H1 (cell line): ENCODE data around the gene PRSS48. TPM values are rescaled to one million over a fixed set of nuclear protein-coding genes. Genes with fewer than 3 reads are reported as not detected.

Experiments
- BCL11A ChIP-seq, 2 experiments: IDR thresholded peaks; one replicate each; pipeline ENCODE4 v1.6.1; 2011; ENCODE audit warnings: low read depth in 2 of 2, low read length in 2 of 2, mild to moderate bottlenecking in 2 of 2
- BRCA1 ChIP-seq: IDR thresholded peaks from 2 replicates; pipeline ENCODE4 v1.6.1; 2012; ENCODE audit warnings: low read depth, low read length, improper control_type of control experiment
- CTCF ChIP-seq, 3 experiments: IDR thresholded peaks; 1 replicate in 2 of 3; 2 replicates in 1 of 3; pipeline versions ENCODE4 v1.5.1 to v1.6.1; 2011; ENCODE audit warnings: low read length in 3 of 3, mild to moderate bottlenecking in 3 of 3, inconsistent platforms in 2 of 3, low read depth in 1 of 3, moderate library complexity in 1 of 3; ENCODE audit not compliant: insufficient read depth in 1 of 3; ENCODE audit errors: control extremely low read depth in 1 of 3
- KDM1A ChIP-seq: fragments of 200-600, 300-600 bp; sonication (generic); IDR thresholded peaks from 2 replicates; pipeline ENCODE4 v1.7.1; 2016; ENCODE audit warnings: mild to moderate bottlenecking, low read length, borderline replicate concordance
- POLR2A ChIP-seq, 2 experiments: IDR thresholded peaks; 1 replicate in 1 of 2; 2 replicates in 1 of 2; pipeline ENCODE4 v1.6.1; 2011; ENCODE audit warnings: low read depth in 2 of 2, low read length in 2 of 2, mild to moderate bottlenecking in 2 of 2; ENCODE audit errors: control extremely low read depth in 1 of 2
- RBBP5 ChIP-seq: IDR thresholded peaks from 2 replicates; pipeline ENCODE4 v1.7.1; 2012; ENCODE audit warnings: low read depth, mild to moderate bottlenecking, inconsistent platforms, low read length, moderate library complexity, borderline replicate concordance
- SIRT6 ChIP-seq: IDR thresholded peaks from one replicate; pipeline ENCODE4 v1.7.1; 2012; ENCODE audit warnings: low read length, inconsistent platforms
- polyA plus RNA-seq, 7 experiments: library from polyadenylated mRNA; depleted of rRNA in 3 of 7; stranded (reverse) in 5 of 7; unstranded in 2 of 7; fragments of >200 nt in 5 of 7; fragments of 200-250 nt in 2 of 7; gene quantifications; 1 replicate in 5 of 7; 2 replicates in 1 of 7; 4 replicates in 1 of 7; pipeline versions ENCODE4 v1.2.1 to v1.2.3, GENCODE V29; 2011 to 2013; ENCODE audit warnings: missing spikeins in 2 of 7, mixed read lengths in 2 of 7
- total RNA-seq: library from RNA; stranded (reverse); fragmentation: NEBNext Ultra II Directional; extraction: Animal tissue kit (Norgen Biotek cat#: 25700); gene quantifications from 2 replicates; pipeline ENCODE4 v1.2.1, GENCODE V29; 2021
- TF ChIP-seq, protein P1 (sequence below): fragments of 300-600 bp; sonication (generic); IDR thresholded peaks from 2 replicates; pipeline ENCODE4 v1.7.1; 2012; ENCODE audit warnings: low read length, moderate library complexity, mild to moderate bottlenecking, inconsistent platforms; ENCODE audit not compliant: insufficient replicate concordance
- TF ChIP-seq, protein P2 (sequence below): IDR thresholded peaks from 2 replicates; pipeline ENCODE4 v1.6.1; 2012; ENCODE audit warnings: inconsistent platforms

Gene PRSS48
- total and polyA plus RNA-seq, 2 of the 8 experiments (the other 6 are each of a cell fraction or from before 2014, with no cell fraction given): not detected

DNA sequence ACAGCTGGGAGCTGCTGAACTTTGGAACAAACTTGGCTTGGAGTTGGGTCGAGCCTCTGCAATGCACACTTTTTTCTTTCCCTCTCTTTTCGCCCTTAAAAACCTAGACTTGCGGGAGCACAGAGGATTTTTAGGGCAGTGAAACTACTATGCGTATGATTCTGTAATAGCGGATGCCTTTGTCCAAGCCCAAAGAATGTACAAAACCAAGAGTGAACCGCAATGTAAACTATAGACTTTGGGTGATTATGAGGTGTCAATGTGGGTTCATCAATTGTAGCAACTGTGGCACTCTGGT lies 48.9 kb downstream of the PRSS48 start (continued):
- TF ChIP-seq, protein P1, sequence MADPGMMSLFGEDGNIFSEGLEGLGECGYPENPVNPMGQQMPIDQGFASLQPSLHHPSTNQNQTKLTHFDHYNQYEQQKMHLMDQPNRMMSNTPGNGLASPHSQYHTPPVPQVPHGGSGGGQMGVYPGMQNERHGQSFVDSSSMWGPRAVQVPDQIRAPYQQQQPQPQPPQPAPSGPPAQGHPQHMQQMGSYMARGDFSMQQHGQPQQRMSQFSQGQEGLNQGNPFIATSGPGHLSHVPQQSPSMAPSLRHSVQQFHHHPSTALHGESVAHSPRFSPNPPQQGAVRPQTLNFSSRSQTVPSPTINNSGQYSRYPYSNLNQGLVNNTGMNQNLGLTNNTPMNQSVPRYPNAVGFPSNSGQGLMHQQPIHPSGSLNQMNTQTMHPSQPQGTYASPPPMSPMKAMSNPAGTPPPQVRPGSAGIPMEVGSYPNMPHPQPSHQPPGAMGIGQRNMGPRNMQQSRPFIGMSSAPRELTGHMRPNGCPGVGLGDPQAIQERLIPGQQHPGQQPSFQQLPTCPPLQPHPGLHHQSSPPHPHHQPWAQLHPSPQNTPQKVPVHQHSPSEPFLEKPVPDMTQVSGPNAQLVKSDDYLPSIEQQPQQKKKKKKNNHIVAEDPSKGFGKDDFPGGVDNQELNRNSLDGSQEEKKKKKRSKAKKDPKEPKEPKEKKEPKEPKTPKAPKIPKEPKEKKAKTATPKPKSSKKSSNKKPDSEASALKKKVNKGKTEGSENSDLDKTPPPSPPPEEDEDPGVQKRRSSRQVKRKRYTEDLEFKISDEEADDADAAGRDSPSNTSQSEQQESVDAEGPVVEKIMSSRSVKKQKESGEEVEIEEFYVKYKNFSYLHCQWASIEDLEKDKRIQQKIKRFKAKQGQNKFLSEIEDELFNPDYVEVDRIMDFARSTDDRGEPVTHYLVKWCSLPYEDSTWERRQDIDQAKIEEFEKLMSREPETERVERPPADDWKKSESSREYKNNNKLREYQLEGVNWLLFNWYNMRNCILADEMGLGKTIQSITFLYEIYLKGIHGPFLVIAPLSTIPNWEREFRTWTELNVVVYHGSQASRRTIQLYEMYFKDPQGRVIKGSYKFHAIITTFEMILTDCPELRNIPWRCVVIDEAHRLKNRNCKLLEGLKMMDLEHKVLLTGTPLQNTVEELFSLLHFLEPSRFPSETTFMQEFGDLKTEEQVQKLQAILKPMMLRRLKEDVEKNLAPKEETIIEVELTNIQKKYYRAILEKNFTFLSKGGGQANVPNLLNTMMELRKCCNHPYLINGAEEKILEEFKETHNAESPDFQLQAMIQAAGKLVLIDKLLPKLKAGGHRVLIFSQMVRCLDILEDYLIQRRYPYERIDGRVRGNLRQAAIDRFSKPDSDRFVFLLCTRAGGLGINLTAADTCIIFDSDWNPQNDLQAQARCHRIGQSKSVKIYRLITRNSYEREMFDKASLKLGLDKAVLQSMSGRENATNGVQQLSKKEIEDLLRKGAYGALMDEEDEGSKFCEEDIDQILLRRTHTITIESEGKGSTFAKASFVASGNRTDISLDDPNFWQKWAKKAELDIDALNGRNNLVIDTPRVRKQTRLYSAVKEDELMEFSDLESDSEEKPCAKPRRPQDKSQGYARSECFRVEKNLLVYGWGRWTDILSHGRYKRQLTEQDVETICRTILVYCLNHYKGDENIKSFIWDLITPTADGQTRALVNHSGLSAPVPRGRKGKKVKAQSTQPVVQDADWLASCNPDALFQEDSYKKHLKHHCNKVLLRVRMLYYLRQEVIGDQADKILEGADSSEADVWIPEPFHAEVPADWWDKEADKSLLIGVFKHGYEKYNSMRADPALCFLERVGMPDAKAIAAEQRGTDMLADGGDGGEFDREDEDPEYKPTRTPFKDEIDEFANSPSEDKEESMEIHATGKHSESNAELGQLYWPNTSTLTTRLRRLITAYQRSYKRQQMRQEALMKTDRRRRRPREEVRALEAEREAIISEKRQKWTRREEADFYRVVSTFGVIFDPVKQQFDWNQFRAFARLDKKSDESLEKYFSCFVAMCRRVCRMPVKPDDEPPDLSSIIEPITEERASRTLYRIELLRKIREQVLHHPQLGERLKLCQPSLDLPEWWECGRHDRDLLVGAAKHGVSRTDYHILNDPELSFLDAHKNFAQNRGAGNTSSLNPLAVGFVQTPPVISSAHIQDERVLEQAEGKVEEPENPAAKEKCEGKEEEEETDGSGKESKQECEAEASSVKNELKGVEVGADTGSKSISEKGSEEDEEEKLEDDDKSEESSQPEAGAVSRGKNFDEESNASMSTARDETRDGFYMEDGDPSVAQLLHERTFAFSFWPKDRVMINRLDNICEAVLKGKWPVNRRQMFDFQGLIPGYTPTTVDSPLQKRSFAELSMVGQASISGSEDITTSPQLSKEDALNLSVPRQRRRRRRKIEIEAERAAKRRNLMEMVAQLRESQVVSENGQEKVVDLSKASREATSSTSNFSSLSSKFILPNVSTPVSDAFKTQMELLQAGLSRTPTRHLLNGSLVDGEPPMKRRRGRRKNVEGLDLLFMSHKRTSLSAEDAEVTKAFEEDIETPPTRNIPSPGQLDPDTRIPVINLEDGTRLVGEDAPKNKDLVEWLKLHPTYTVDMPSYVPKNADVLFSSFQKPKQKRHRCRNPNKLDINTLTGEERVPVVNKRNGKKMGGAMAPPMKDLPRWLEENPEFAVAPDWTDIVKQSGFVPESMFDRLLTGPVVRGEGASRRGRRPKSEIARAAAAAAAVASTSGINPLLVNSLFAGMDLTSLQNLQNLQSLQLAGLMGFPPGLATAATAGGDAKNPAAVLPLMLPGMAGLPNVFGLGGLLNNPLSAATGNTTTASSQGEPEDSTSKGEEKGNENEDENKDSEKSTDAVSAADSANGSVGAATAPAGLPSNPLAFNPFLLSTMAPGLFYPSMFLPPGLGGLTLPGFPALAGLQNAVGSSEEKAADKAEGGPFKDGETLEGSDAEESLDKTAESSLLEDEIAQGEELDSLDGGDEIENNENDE: no peak
- TF ChIP-seq POLR2A (IDR thresholded peaks at IDR 0.05; ENCODE audit: control extremely low read depth in 1 of 2, low read depth in 2 of 2, low read length in 2 of 2) (no peak), RBBP5 (no peak), CTCF (IDR thresholded peaks at IDR 0.05; ENCODE audit: control extremely low read depth in 1 of 3, insufficient read depth in 1 of 3, low read depth in 1 of 3, low read length in 3 of 3) (no peak), SIRT6 (no peak), BRCA1 (no peak), BCL11A (IDR thresholded peaks at IDR 0.05; ENCODE audit: low read depth in 2 of 2, low read length in 2 of 2) (no peak), KDM1A (no peak)
- TF ChIP-seq, protein P2, sequence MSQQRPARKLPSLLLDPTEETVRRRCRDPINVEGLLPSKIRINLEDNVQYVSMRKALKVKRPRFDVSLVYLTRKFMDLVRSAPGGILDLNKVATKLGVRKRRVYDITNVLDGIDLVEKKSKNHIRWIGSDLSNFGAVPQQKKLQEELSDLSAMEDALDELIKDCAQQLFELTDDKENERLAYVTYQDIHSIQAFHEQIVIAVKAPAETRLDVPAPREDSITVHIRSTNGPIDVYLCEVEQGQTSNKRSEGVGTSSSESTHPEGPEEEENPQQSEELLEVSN: no peak
